ENCODE data around the gene BST2.

- TF ChIP-seq CTCF (IDR thresholded peaks at IDR 0.05; ENCODE audit: insufficient read depth, low read depth, low read length) (no peak), EZH2 (IDR thresholded peaks at IDR 0.05; ENCODE audit: insufficient read depth, low read length) (no peak)
These were observed 47.0 kb downstream of the BST2 start for GRCh38 chr19:17358395-17358794.
